GM12878 (cell line): ENCODE results near the gene KCNMB4. TPM values are rescaled to one million over a fixed set of nuclear protein-coding genes. Genes with fewer than 3 reads are reported as not detected.
"Not testable (repeated sequence)": the region's sequence is repeated elsewhere in the genome, so short reads cannot be mapped to it uniquely, and the experiment has no call there.

ENCODE experiments used
- ATAC-seq: fragments of 200-7000 bp; cut with Tn5 transposase; 3 replicates; pipeline ENCODE4 v1.9.1; 2020; ENCODE audit warnings: mild to moderate bottlenecking, moderate library complexity
- BruUV-seq: library from RNA; stranded (reverse); fragments of 400-500 nt; replicated peaks from 2 replicates; lab custom pipeline; 2021; lab: Mats Ljungman, UMichigan
- CTCF ChIA-PET: fragments of 300-600 bp; sonication (Branson Sonifier 250); formaldehyde crosslinking; extraction: SDS; loops from one replicate; lab custom pipeline; 2021; ENCODE audit warnings: inconsistent platforms; lab: Yijun Ruan, JAX
- POLR2A ChIA-PET: fragments of 350-600 bp; formaldehyde crosslinking; extraction: SDS; loops from one replicate; lab custom pipeline; 2021; ENCODE audit warnings: inconsistent platforms; lab: Charles Lee
- RAD21 ChIA-PET: fragments of 300-600 bp; sonication (Branson Sonifier 250); formaldehyde crosslinking; loops from one replicate; lab custom pipeline; 2023; ENCODE audit warnings: antibody characterized with exemption; ENCODE audit not compliant: unreplicated experiment; lab: Charles Lee
- SMC1A ChIA-PET: fragments of 300-600 bp; sonication (Branson Sonifier 250); formaldehyde crosslinking; loops from one replicate; lab custom pipeline; 2023; ENCODE audit not compliant: unreplicated experiment, uncharacterized antibody; lab: Charles Lee
- DNase-seq: peaks from one replicate; pipeline ENCODE4 v3.0.0-alpha.2; 2011; ENCODE audit warnings: low read depth, low spot score
- FAIRE-seq: peaks from 3 replicates; lab custom pipeline; 2011; peaks lifted over from hg19 to GRCh38; lab: Jason Lieb, UNC
- H2AFZ ChIP-seq: 2 replicates; pipeline ENCODE4 v1.6.0; 2011; ENCODE audit warnings: low read depth, low read length, control low read depth; ENCODE audit not compliant: control insufficient read depth
- H3K27ac ChIP-seq: 2 replicates; pipeline ENCODE4 v1.5.1; 2011; ENCODE audit warnings: control low read depth; ENCODE audit not compliant: control insufficient read depth, insufficient read depth
- H3K27me3 ChIP-seq, 2 experiments: replicated peaks in 1 of 2; 2 replicates each; pipeline versions ENCODE4 v1.6.0 to v1.6.1; 2011; ENCODE audit warnings: low read length in 1 of 2; ENCODE audit not compliant: control insufficient read depth in 2 of 2, insufficient read depth in 2 of 2
- H3K36me3 ChIP-seq, 2 experiments: 2 replicates each; pipeline ENCODE4 v1.5.1; 2011; ENCODE audit warnings: low read length in 1 of 2; ENCODE audit not compliant: control insufficient read depth in 2 of 2, insufficient read depth in 2 of 2
- H3K4me1 ChIP-seq: 2 replicates; pipeline ENCODE4 v1.6.1; 2011; ENCODE audit warnings: mild to moderate bottlenecking, low read length, moderate library complexity, mixed read lengths; ENCODE audit not compliant: control insufficient read depth, insufficient read depth
- H3K4me2 ChIP-seq: 2 replicates; pipeline ENCODE4 v1.6.0; 2011; ENCODE audit warnings: control low read depth; ENCODE audit not compliant: control insufficient read depth, insufficient read depth
- H3K4me3 ChIP-seq: fragments of 200-600 bp; sonication (generic); 2 replicates; pipeline ENCODE4 v1.5.1; 2016
- H3K79me2 ChIP-seq: 2 replicates; pipeline ENCODE4 v1.6.0; 2011; ENCODE audit warnings: low read length; ENCODE audit not compliant: control insufficient read depth, insufficient read depth
- H3K9ac ChIP-seq: 2 replicates; pipeline ENCODE4 v1.8.0; 2011; ENCODE audit warnings: low read length, control low read depth, mixed read lengths; ENCODE audit not compliant: control insufficient read depth, insufficient read depth
- H3K9me3 ChIP-seq: replicated peaks from 3 replicates; pipeline ENCODE4 v1.5.1; 2011; ENCODE audit warnings: mild to moderate bottlenecking, low read length; ENCODE audit not compliant: control insufficient read depth, insufficient read depth
- H4K20me1 ChIP-seq: 2 replicates; pipeline ENCODE4 v1.6.0; 2011; ENCODE audit not compliant: control insufficient read depth, insufficient read depth
- WGBS: methylation state at CpG from one replicate; pipeline ENCODE4 v1.1.6; 2016; ENCODE audit warnings: low lambda C conversion rate; ENCODE audit not compliant: insufficient replicate concordance, insufficient coverage; ENCODE audit errors: missing lambda C conversion rate; 5-methylcytosine and 5-hydroxymethylcytosine counted together
- in situ Hi-C: fragments of 300-500 bp; cut with MboI; formaldehyde crosslinking; loops from 9 replicates; pipeline ENCODE4 v1.14.3; 2018; ENCODE audit warnings: mixed read lengths
- intact Hi-C: fragments of 100-400 bp; cut with micrococcal nuclease; formaldehyde crosslinking; loops from one replicate; pipeline ENCODE4 v1.14.2; 2022; ENCODE audit not compliant: unreplicated experiment
- polyA plus RNA-seq, 11 experiments: library from polyadenylated mRNA; depleted of rRNA in 4 of 11; unstranded in 6 of 11; stranded (reverse) in 5 of 11; fragments of >200 nt; fragmentation: Nextera tagmentation in 4 of 11; fragmentation: Illumina TruSeq in 1 of 11; extraction: Ambion mirVana in 4 of 11; extraction: Trizol in 1 of 11; gene quantifications; 1 replicate in 1 of 11; 2 replicates in 10 of 11; pipeline versions ENCODE4 v1.2.1 to v1.2.3, GENCODE V29; 2011 to 2016; ENCODE audit warnings: inconsistent platforms in 2 of 11, missing spikeins in 2 of 11, low read depth in 1 of 11
- total RNA-seq, 4 experiments: library from RNA; depleted of rRNA in 3 of 4; stranded (reverse); fragments of >200 nt in 3 of 4; fragmentation: Illumina TruSeq in 1 of 4; extraction: Trizol in 1 of 4; gene quantifications; 2 replicates each; pipeline versions ENCODE4 v1.2.1 to v1.2.3, GENCODE V29; 2013 to 2021
- TF ChIP-seq, protein P1 (sequence below): fragments of 450-650 bp; IDR thresholded peaks from 2 replicates; pipeline ENCODE4 v1.6.1; 2017; ENCODE audit warnings: mild to moderate bottlenecking, moderate library complexity
- TF ChIP-seq, protein P2 (sequence below): fragments of 450-650 bp; formaldehyde crosslinking; IDR thresholded peaks from 2 replicates; pipeline ENCODE4 v1.5.0; 2022; ENCODE audit warnings: mild to moderate bottlenecking, missing genetic modification characterization

KCNMB4 gene
- total and polyA plus RNA-seq, 10 of the 15 experiments (the other 5 are each of a cell fraction or from before 2014, with no cell fraction given): 0.06 to 0.37 (median 0.16) TPM; not detected in 2

DNA sequence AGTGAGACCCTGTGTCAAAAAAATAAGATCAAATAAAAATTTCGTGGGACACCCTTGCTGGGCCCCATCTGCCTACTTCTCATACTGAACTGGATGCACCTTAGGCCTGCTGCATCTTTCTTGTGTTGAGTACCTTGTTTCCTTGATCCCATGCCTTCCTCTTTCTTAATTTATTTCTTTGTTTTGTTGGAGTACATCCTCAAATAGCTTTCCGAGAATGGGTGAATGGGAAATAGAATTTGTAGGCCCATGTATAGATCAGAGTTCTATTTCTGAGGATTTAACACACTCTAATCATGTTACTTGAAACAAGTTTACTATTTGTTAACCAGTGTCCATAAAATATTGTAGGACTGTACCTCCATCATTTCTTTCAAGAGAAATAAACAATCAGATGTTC is 23.6 kb downstream of the KCNMB4 start (continued):
- TF ChIP-seq, protein P1, sequence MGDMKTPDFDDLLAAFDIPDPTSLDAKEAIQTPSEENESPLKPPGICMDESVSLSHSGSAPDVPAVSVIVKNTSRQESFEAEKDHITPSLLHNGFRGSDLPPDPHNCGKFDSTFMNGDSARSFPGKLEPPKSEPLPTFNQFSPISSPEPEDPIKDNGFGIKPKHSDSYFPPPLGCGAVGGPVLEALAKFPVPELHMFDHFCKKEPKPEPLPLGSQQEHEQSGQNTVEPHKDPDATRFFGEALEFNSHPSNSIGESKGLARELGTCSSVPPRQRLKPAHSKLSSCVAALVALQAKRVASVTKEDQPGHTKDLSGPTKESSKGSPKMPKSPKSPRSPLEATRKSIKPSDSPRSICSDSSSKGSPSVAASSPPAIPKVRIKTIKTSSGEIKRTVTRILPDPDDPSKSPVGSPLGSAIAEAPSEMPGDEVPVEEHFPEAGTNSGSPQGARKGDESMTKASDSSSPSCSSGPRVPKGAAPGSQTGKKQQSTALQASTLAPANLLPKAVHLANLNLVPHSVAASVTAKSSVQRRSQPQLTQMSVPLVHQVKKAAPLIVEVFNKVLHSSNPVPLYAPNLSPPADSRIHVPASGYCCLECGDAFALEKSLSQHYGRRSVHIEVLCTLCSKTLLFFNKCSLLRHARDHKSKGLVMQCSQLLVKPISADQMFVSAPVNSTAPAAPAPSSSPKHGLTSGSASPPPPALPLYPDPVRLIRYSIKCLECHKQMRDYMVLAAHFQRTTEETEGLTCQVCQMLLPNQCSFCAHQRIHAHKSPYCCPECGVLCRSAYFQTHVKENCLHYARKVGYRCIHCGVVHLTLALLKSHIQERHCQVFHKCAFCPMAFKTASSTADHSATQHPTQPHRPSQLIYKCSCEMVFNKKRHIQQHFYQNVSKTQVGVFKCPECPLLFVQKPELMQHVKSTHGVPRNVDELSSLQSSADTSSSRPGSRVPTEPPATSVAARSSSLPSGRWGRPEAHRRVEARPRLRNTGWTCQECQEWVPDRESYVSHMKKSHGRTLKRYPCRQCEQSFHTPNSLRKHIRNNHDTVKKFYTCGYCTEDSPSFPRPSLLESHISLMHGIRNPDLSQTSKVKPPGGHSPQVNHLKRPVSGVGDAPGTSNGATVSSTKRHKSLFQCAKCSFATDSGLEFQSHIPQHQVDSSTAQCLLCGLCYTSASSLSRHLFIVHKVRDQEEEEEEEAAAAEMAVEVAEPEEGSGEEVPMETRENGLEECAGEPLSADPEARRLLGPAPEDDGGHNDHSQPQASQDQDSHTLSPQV: no peak
- TF ChIP-seq, protein P2, sequence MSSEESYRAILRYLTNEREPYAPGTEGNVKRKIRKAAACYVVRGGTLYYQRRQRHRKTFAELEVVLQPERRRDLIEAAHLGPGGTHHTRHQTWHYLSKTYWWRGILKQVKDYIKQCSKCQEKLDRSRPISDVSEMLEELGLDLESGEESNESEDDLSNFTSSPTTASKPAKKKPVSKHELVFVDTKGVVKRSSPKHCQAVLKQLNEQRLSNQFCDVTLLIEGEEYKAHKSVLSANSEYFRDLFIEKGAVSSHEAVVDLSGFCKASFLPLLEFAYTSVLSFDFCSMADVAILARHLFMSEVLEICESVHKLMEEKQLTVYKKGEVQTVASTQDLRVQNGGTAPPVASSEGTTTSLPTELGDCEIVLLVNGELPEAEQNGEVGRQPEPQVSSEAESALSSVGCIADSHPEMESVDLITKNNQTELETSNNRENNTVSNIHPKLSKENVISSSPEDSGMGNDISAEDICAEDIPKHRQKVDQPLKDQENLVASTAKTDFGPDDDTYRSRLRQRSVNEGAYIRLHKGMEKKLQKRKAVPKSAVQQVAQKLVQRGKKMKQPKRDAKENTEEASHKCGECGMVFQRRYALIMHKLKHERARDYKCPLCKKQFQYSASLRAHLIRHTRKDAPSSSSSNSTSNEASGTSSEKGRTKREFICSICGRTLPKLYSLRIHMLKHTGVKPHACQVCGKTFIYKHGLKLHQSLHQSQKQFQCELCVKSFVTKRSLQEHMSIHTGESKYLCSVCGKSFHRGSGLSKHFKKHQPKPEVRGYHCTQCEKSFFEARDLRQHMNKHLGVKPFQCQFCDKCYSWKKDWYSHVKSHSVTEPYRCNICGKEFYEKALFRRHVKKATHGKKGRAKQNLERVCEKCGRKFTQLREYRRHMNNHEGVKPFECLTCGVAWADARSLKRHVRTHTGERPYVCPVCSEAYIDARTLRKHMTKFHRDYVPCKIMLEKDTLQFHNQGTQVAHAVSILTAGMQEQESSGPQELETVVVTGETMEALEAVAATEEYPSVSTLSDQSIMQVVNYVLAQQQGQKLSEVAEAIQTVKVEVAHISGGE (CRISPR knock-in tag): no peak

DNA sequence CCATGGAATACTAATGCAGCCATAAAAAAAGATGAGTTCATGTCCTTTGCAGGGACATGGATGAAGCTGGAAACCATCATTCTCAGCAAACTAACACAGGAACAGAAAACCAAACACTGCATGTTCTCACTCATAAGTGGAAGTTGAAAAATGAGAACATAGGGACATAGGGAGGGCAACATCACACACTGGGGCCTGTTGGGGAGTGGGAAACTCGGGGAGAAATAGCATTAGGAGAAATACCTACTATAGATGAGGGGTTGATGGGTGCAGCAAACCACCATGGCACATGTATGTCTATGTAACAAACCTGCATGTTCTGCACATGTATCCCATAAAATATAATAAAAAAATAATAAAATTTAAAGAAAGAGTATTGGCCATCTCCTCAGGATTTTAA is 26.5 kb downstream of the KCNMB4 start:
- H3K79me2 ChIP-seq, SMC1A ChIA-PET, ATAC-seq, H3K9ac ChIP-seq, H3K9me3 ChIP-seq, H3K4me3 ChIP-seq, H3K27me3 ChIP-seq, POLR2A ChIA-PET, H4K20me1 ChIP-seq, CTCF ChIA-PET, BruUV-seq, intact Hi-C loops, H3K27ac ChIP-seq, DNase-seq, H3K4me2 ChIP-seq, H2AFZ ChIP-seq, FAIRE-seq, RAD21 ChIA-PET, in situ Hi-C loops, H3K4me1 ChIP-seq, H3K36me3 ChIP-seq: not testable (repeated sequence)
- WGBS: 0% methylated on average over 1 of the region's 1 CpG
